Motor neuron (in vitro differentiated cells): ENCODE data around the gene MPI. TPM values are rescaled to one million over a fixed set of nuclear protein-coding genes. Genes with fewer than 3 reads are reported as not detected.
"Not testable (repeated sequence)": the region's sequence is repeated elsewhere in the genome, so short reads cannot be mapped to it uniquely, and the experiment has no call there.

ENCODE experiments used
- ATAC-seq, 8 experiments: fragments of 200-7000 bp; cut with Tn5 transposase; replicated peaks in 6 of 8; 2 replicates each; pipeline ENCODE4 v1.8.0; 2021; ENCODE audit warnings: mild to moderate bottlenecking in 8 of 8, moderate library complexity in 8 of 8
- H3K27ac ChIP-seq, 2 donors: fragments of 250-450 bp; sonication (Bioruptor Pico); 2 replicates each; pipeline ENCODE4 v1.9.0; 2021; ENCODE audit warnings: antibody characterized with exemption in 2 of 2, mild to moderate bottlenecking in 2 of 2, moderate library complexity in 1 of 2
- H3K4me1 ChIP-seq, 2 donors: fragments of 250-450 bp; sonication (Bioruptor Pico); replicated peaks in 1 of 2; 2 replicates each; pipeline ENCODE4 v1.6.1; 2021; ENCODE audit warnings: antibody characterized with exemption in 2 of 2, mild to moderate bottlenecking in 2 of 2, moderate library complexity in 1 of 2
- H3K4me3 ChIP-seq, 5 donors: fragments of 250-450 bp; sonication (Bioruptor Pico); 2 replicates each; pipeline ENCODE4 v1.9.0; 2021; ENCODE audit warnings: antibody characterized with exemption in 5 of 5, mild to moderate bottlenecking in 5 of 5, moderate library complexity in 4 of 5
- WGBS, 10 experiments: fragments of 450-650 bp; shearing (Covaris generic); methylation state at CpG; one replicate each; pipeline ENCODE4 v1.0.0; 2022; 5-methylcytosine and 5-hydroxymethylcytosine counted together
- in situ Hi-C, 9 experiments: fragments of 400-800 bp; cut with MboI; loops; one replicate each; pipeline ENCODE4 v1.15.0; 2021; ENCODE audit warnings: low sequenced_read_pairs in 9 of 9, low pct_unique_long_range_greater_than_20kb in 2 of 9; ENCODE audit not compliant: unreplicated experiment in 9 of 9
- total RNA-seq, 8 experiments: library from RNA; unstranded; fragments of 300-600 nt; gene quantifications; 2 replicates each; pipeline versions ENCODE4 v1.2.3 to v1.2.4, GENCODE V29; 2022

MPI gene
- total RNA-seq, 8 experiments from 2014 or later, result 43.0 to 70.9 (median 54.5) TPM

GRCh38 chr15:74887537-74888193 is 2.2 kb upstream of the MPI start:
- ATAC-seq, H3K27ac ChIP-seq, in situ Hi-C loops, H3K4me3 ChIP-seq: not testable (repeated sequence)
- peaks cover 7 to 13% of the 10 kb centered on the region in 2 donors for H3K4me1 ChIP-seq
- WGBS, 10 experiments, result 60 to 100% (median 81%) methylated on average over 1 to 3 of the region's 10 CpGs; no CpG with 5 or more reads in 6 of the 10 experiments

GRCh38 chr15:74888716-74889115 is 1.1 kb upstream of the MPI start:
- H3K27ac ChIP-seq, result no peak overlapping the region
- H3K4me3 ChIP-seq, result no peak overlapping the region
- in situ Hi-C loops, result no loop called here
- H3K4me1 ChIP-seq, result peaks cover 7 to 13% of the 10 kb centered on the region in 2 donors
- 75 to 100% (median 83%) methylated on average over 1 to 2 of the region's 4 CpGs; no CpG with 5 or more reads in 5 of the 10 experiments for WGBS, 10 experiments
- no peak for ATAC-seq

GRCh38 chr15:74889390-74889882 is 406 bp upstream of the MPI start:
- Histone ChIP-seq H3K27ac (no peak overlapping the region), H3K4me3 (peak overlapping the region; percentile 65 to 98 (median 88)), H3K4me1 (peaks cover 7 to 13% of the 10 kb centered on the region in 2 donors)
- 0 to 100% (median 26%) methylated on average over 1 to 8 of the region's 8 CpGs; no CpG with 5 or more reads in 1 of the 10 experiments for WGBS, 10 experiments
- in situ Hi-C loops, result no loop called here
- ATAC-seq, result peak; percentile 16 to 69 (median 64)

GRCh38 chr15:74890665-74890960 is 771 bp downstream of the MPI start:
- Histone ChIP-seq H3K4me3 (peak overlapping the region; percentile 65 to 98 (median 88)), H3K4me1 (peaks cover 7 to 13% of the 10 kb centered on the region in 2 donors), H3K27ac (peak overlapping the region; percentile 84 to 88)
- no peak for ATAC-seq
- WGBS, 10 experiments, result 0 to 14% (median 0%) methylated on average over 1 of the region's 1 CpG; no CpG with 5 or more reads in 7 of the 10 experiments
- in situ Hi-C loops, result no loop called here

GRCh38 chr15:74891469-74891868 is 1.6 kb downstream of the MPI start:
- Histone ChIP-seq H3K4me1 (peaks cover 7 to 13% of the 10 kb centered on the region in 2 donors), H3K4me3 (no peak overlapping the region), H3K27ac (no peak overlapping the region)
- in situ Hi-C loops, result no loop called here
- 60 to 100% (median 83%) methylated on average over 1 to 3 of the region's 3 CpGs; no CpG with 5 or more reads in 5 of the 10 experiments for WGBS, 10 experiments
- ATAC-seq, result no peak

GRCh38 chr15:74892313-74892712 is 2.5 kb downstream of the MPI start:
- Histone ChIP-seq H3K4me1 (peaks cover 7 to 13% of the 10 kb centered on the region in 2 donors), H3K4me3 (no peak overlapping the region), H3K27ac (no peak overlapping the region)
- WGBS, 10 experiments, result 80% methylated on average over 1 of the region's 3 CpGs; no CpG with 5 or more reads in 8 of the 10 experiments
- in situ Hi-C loops, result no loop called here
- ATAC-seq, result no peak

GRCh38 chr15:74892931-74893330 is 3.1 kb downstream of the MPI start:
- Histone ChIP-seq H3K27ac (no peak overlapping the region), H3K4me3 (no peak overlapping the region), H3K4me1 (peaks cover 7 to 13% of the 10 kb centered on the region in 2 donors)
- in situ Hi-C loops, result no loop called here
- no peak for ATAC-seq
- 89 to 100% (median 100%) methylated on average over 1 to 2 of the region's 2 CpGs; no CpG with 5 or more reads in 4 of the 10 experiments for WGBS, 10 experiments

GRCh38 chr15:74893627-74894026 is 3.8 kb downstream of the MPI start:
- in situ Hi-C loops, result no loop called here
- WGBS, 10 experiments, result 60 to 100% (median 100%) methylated on average over 1 to 3 of the region's 3 CpGs; no CpG with 5 or more reads in 7 of the 10 experiments
- no peak overlapping the region for H3K4me3 ChIP-seq
- no peak for ATAC-seq
- H3K4me1 ChIP-seq, result peaks cover 7 to 13% of the 10 kb centered on the region in 2 donors
- H3K27ac ChIP-seq, result no peak overlapping the region

- H3K27ac ChIP-seq, in situ Hi-C loops, ATAC-seq, H3K4me3 ChIP-seq, H3K4me1 ChIP-seq: not testable (repeated sequence)
- 92 to 100% (median 99%) methylated on average over 1 to 5 of the region's 7 CpGs; no CpG with 5 or more reads in 2 of the 10 experiments for WGBS, 10 experiments
These were observed 4.5 kb downstream of the MPI start for GRCh38 chr15:74894383-74894782.

- Histone ChIP-seq H3K4me1 (peaks cover under 1 to 2% of the 10 kb centered on the region in 2 donors), H3K4me3 (no peak overlapping the region), H3K27ac (no peak overlapping the region)
- WGBS, 10 experiments, result 90 to 100% (median 97%) methylated on average over 1 to 4 of the region's 6 CpGs; no CpG with 5 or more reads in 5 of the 10 experiments
- in situ Hi-C loops, result no loop called here
- ATAC-seq, result no peak
These were observed 6.0 kb downstream of the MPI start for GRCh38 chr15:74895830-74896229.

GRCh38 chr15:74896316-74896715 is 6.5 kb downstream of the MPI start:
- H3K27ac ChIP-seq, result no peak overlapping the region
- in situ Hi-C loops, result no loop called here
- no peak overlapping the region for H3K4me3 ChIP-seq
- peak in 1 of 8 experiments; percentile 13 for ATAC-seq
- no peaks in the 10 kb centered on the region for H3K4me1 ChIP-seq
- 80 to 100% (median 93%) methylated on average over 1 to 2 of the region's 3 CpGs; no CpG with 5 or more reads in 4 of the 10 experiments for WGBS, 10 experiments

- no peak overlapping the region for H3K27ac ChIP-seq
- WGBS, 10 experiments, result 88 to 100% (median 96%) methylated on average over 1 to 4 of the region's 6 CpGs; no CpG with 5 or more reads in 5 of the 10 experiments
- H3K4me1 ChIP-seq, result no peaks in the 10 kb centered on the region
- no peak overlapping the region for H3K4me3 ChIP-seq
- peak in 3 of 8 experiments; percentile 10 to 30 (median 11) for ATAC-seq
- in situ Hi-C loops, result no loop called here
These were observed 7.5 kb downstream of the MPI start for GRCh38 chr15:74897300-74897701.

- no peak overlapping the region for H3K4me3 ChIP-seq
- peaks cover 7% of the 10 kb centered on the region in 2 donors for H3K4me1 ChIP-seq
- 0 to 40% (median 16%) methylated on average over 1 to 5 of the region's 5 CpGs; no CpG with 5 or more reads in 4 of the 10 experiments for WGBS, 10 experiments
- H3K27ac ChIP-seq, result no peak overlapping the region
- in situ Hi-C loops, result no loop called here
- peak in 5 of 8 experiments; percentile 3 to 37 (median 8) for ATAC-seq
These were observed 11.8 kb downstream of the MPI start for GRCh38 chr15:74901612-74902063.
